ENCODE results near the gene TLCD5. TPM values are rescaled to one million over a fixed set of nuclear protein-coding genes. Genes with fewer than 3 reads are reported as not detected.

Gene TLCD5
- total RNA-seq, 1 donor = 8.3 TPM

- peak; percentile 53 to 88 (median 75) for DNase-seq (ENCODE audit: low read depth in 2 of 3, low spot score in 2 of 3)
These were observed 11.0 kb downstream of the TLCD5 start, which contains the start of gene ARHGEF12 for GRCh38 chr11:120335908-120336640. TSS of gene ARHGEF12 (plus strand) at chr11:120336413. CDS start at chr11:120337244, 831 bp downstream.

- DNase-seq (ENCODE audit: low read depth in 2 of 3, low spot score in 2 of 3) = peak in 1 of 3 donors; percentile 26
These were observed 11.7 kb downstream of the TLCD5 start for GRCh38 chr11:120336641-120337354.

GRCh38 chr11:120337355-120338106, 12.4 kb downstream of the TLCD5 start:
- DNase-seq (ENCODE audit: low read depth in 2 of 3, low spot score in 2 of 3) = no peak

- DNase-seq (ENCODE audit: low read depth in 2 of 3, low spot score in 2 of 3) = no peak
These were observed 13.2 kb downstream of the TLCD5 start for GRCh38 chr11:120338107-120338933.

GRCh38 chr11:120339394-120339890, 14.3 kb downstream of the TLCD5 start:
- peak in 2 of 3 donors; percentile 64 to 78 for DNase-seq (ENCODE audit: low read depth in 2 of 3, low spot score in 2 of 3)

GRCh38 chr11:120340529-120340928, 15.4 kb downstream of the TLCD5 start:
- DNase-seq (ENCODE audit: low read depth in 2 of 3, low spot score in 2 of 3) = no peak

GRCh38 chr11:120342226-120342625, 17.1 kb downstream of the TLCD5 start:
- no peak for DNase-seq (ENCODE audit: low read depth in 2 of 3, low spot score in 2 of 3)

- DNase-seq (ENCODE audit: low read depth in 2 of 3, low spot score in 2 of 3) = no peak
These were observed 17.6 kb downstream of the TLCD5 start for GRCh38 chr11:120342678-120343077.

- no peak for DNase-seq (ENCODE audit: low read depth in 2 of 3, low spot score in 2 of 3)
These were observed 18.3 kb downstream of the TLCD5 start for GRCh38 chr11:120343429-120343828.

- DNase-seq (ENCODE audit: low read depth in 2 of 3, low spot score in 2 of 3) = peak; percentile 49 to 85 (median 85)
These were observed 19.4 kb downstream of the TLCD5 start for GRCh38 chr11:120344302-120345004.

GRCh38 chr11:120346233-120346632, 21.1 kb downstream of the TLCD5 start:
- no peak for DNase-seq (ENCODE audit: low read depth in 2 of 3, low spot score in 2 of 3)

GRCh38 chr11:120350637-120351036, 25.5 kb downstream of the TLCD5 start:
- no peak for DNase-seq (ENCODE audit: low read depth in 2 of 3, low spot score in 2 of 3)

- DNase-seq (ENCODE audit: low read depth in 2 of 3, low spot score in 2 of 3) = no peak
These were observed 27.3 kb downstream of the TLCD5 start for GRCh38 chr11:120352405-120352804.

GRCh38 chr11:120354068-120354467, 29.0 kb downstream of the TLCD5 start:
- DNase-seq (ENCODE audit: low read depth in 2 of 3, low spot score in 2 of 3) = no peak

GRCh38 chr11:120354779-120355178, 29.7 kb downstream of the TLCD5 start:
- DNase-seq (ENCODE audit: low read depth in 2 of 3, low spot score in 2 of 3) = no peak

- no peak for DNase-seq (ENCODE audit: low read depth in 2 of 3, low spot score in 2 of 3)
These were observed 32.5 kb downstream of the TLCD5 start for GRCh38 chr11:120357620-120358019.

- DNase-seq (ENCODE audit: low read depth in 2 of 3, low spot score in 2 of 3) = no peak
These were observed 33.6 kb downstream of the TLCD5 start for GRCh38 chr11:120358729-120359128.

- DNase-seq (ENCODE audit: low read depth in 2 of 3, low spot score in 2 of 3) = no peak
These were observed 38.3 kb downstream of the TLCD5 start for GRCh38 chr11:120363436-120363835.

GRCh38 chr11:120365512-120365911, 40.4 kb downstream of the TLCD5 start:
- DNase-seq (ENCODE audit: low read depth in 2 of 3, low spot score in 2 of 3) = no peak

GRCh38 chr11:120372296-120372695, 47.2 kb downstream of the TLCD5 start:
- DNase-seq (ENCODE audit: low read depth in 2 of 3, low spot score in 2 of 3) = no peak
